Neural cell (in vitro differentiated cells): Measurements from ENCODE around the gene TMEM225. TPM values are rescaled to one million over a fixed set of nuclear protein-coding genes. Genes with fewer than 3 reads are reported as not detected.

Source experiments
- H2AFZ ChIP-seq: fragments of 200-600, 300-800 bp; sonication (generic), shearing (Covaris generic); 2 replicates; pipeline ENCODE4 v1.6.0; 2014; ENCODE audit warnings: low read depth, mild to moderate bottlenecking, antibody characterized with exemption, low read length, moderate library complexity
- H3F3A ChIP-seq: fragments of 200-600 bp; shearing (Covaris generic); 2 replicates; pipeline ENCODE4 v1.6.1; 2016; ENCODE audit warnings: mild to moderate bottlenecking, moderate library complexity, mixed read lengths, antibody characterized with exemption, low read length; ENCODE audit not compliant: insufficient read depth, poor library complexity, severe bottlenecking
- H3K27ac ChIP-seq: fragments of 200-600, 300-800 bp; sonication (generic), shearing (Covaris generic); 2 replicates; pipeline ENCODE4 v1.5.1; 2014; ENCODE audit warnings: mild to moderate bottlenecking, low read length, moderate library complexity
- H3K27me3 ChIP-seq: fragments of 300-800, 200-600 bp; sonication (generic), shearing (Covaris generic); 2 replicates; pipeline ENCODE4 v1.6.0; 2014; ENCODE audit warnings: mild to moderate bottlenecking, low read depth, low read length, moderate library complexity; ENCODE audit not compliant: insufficient read depth
- H3K36me3 ChIP-seq: fragments of 300-800, 200-600 bp; sonication (generic), shearing (Covaris generic); 2 replicates; pipeline ENCODE4 v1.5.1; 2014; ENCODE audit warnings: mild to moderate bottlenecking, antibody characterized with exemption, low read length, moderate library complexity; ENCODE audit not compliant: insufficient read depth
- H3K4me2 ChIP-seq: fragments of 300-800, 200-600 bp; sonication (generic), shearing (Covaris generic); 2 replicates; pipeline ENCODE4 v1.6.0; 2014; ENCODE audit warnings: mild to moderate bottlenecking, low read length
- H3K4me3 ChIP-seq: fragments of 300-800, 200-600 bp; sonication (generic), shearing (Covaris generic); 2 replicates; pipeline ENCODE4 v1.5.1; 2014; ENCODE audit warnings: mild to moderate bottlenecking, low read length, moderate library complexity
- H3K79me2 ChIP-seq: fragments of 200-600 bp; shearing (Covaris generic); replicated peaks from 2 replicates; pipeline ENCODE4 v1.6.0; 2014; ENCODE audit warnings: mild to moderate bottlenecking, low read length, moderate library complexity; ENCODE audit not compliant: insufficient read depth
- H3K9ac ChIP-seq: fragments of 300-800, 200-600 bp; sonication (generic), shearing (Covaris generic); 2 replicates; pipeline ENCODE4 v1.6.1; 2016; ENCODE audit warnings: mild to moderate bottlenecking, low read length, mixed read lengths
- H3K9me2 ChIP-seq: fragments of 200-600 bp; shearing (Covaris generic); 2 replicates; pipeline ENCODE4 v1.6.1; 2016; ENCODE audit warnings: mild to moderate bottlenecking, low read length, mixed read lengths; ENCODE audit not compliant: insufficient read depth
- H3K9me3 ChIP-seq: fragments of 200-600, 300-800 bp; sonication (generic), shearing (Covaris generic); 2 replicates; pipeline ENCODE4 v1.6.1; 2016; ENCODE audit warnings: mild to moderate bottlenecking, mixed run types, low read length, moderate library complexity, mixed read lengths
- H4K20me1 ChIP-seq: fragments of 200-600 bp; shearing (Covaris generic); 2 replicates; pipeline ENCODE4 v1.6.1; 2016; ENCODE audit warnings: mild to moderate bottlenecking, mixed run types; ENCODE audit not compliant: insufficient read depth
- CTCF ChIP-seq: fragments of 450-650 bp; IDR thresholded peaks from 2 replicates; pipeline ENCODE4 v1.5.1; 2014; ENCODE audit warnings: antibody characterized with exemption, mild to moderate bottlenecking, moderate library complexity; ENCODE audit not compliant: poor library complexity, severe bottlenecking
- EP300 ChIP-seq: fragments of 450-650 bp; conservative IDR thresholded peaks from 2 replicates; pipeline ENCODE4 v1.6.1; 2014; ENCODE audit warnings: antibody characterized with exemption, mild to moderate bottlenecking, moderate library complexity; ENCODE audit not compliant: poor library complexity, severe bottlenecking
- EZH2 ChIP-seq: fragments of 200-600, 300-800 bp; shearing (Covaris generic), sonication (generic); IDR thresholded peaks from 2 replicates; pipeline ENCODE4 v1.6.1; 2014; ENCODE audit warnings: antibody characterized with exemption, low read length, borderline replicate concordance, mild to moderate bottlenecking; ENCODE audit not compliant: insufficient read depth, poor library complexity, severe bottlenecking
- MXI1 ChIP-seq: fragments of 450-650 bp; conservative IDR thresholded peaks from 2 replicates; pipeline ENCODE4 v1.6.1; 2014; ENCODE audit warnings: antibody characterized with exemption, mild to moderate bottlenecking; ENCODE audit not compliant: poor library complexity, severe bottlenecking
- POLR2AphosphoS5 ChIP-seq: IDR thresholded peaks from 2 replicates; pipeline ENCODE4 v1.6.1; 2012
- RAD21 ChIP-seq: fragments of 450-650 bp; conservative IDR thresholded peaks from 2 replicates; pipeline ENCODE4 v1.6.1; 2014; ENCODE audit warnings: antibody characterized with exemption, mild to moderate bottlenecking, moderate library complexity
- REST ChIP-seq: IDR thresholded peaks from 2 replicates; pipeline ENCODE4 v1.6.1; 2012; ENCODE audit warnings: borderline replicate concordance
- SMC3 ChIP-seq: fragments of 450-650 bp; conservative IDR thresholded peaks from 2 replicates; pipeline ENCODE4 v1.6.1; 2014; ENCODE audit warnings: antibody characterized with exemption, mild to moderate bottlenecking, moderate library complexity; ENCODE audit not compliant: poor library complexity
- TAF1 ChIP-seq: IDR thresholded peaks from 2 replicates; pipeline ENCODE4 v1.6.1; 2012; ENCODE audit warnings: low read depth
- polyA plus RNA-seq: library from polyadenylated mRNA; depleted of rRNA; stranded (reverse); fragments of >200 nt; gene quantifications from 2 replicates; pipeline ENCODE4 v1.2.3, GENCODE V29; 2014

Gene TMEM225
- polyA plus RNA-seq, 1 donor from 2014 or later = not detected

- Histone ChIP-seq H3K9me3 (no peaks in the 10 kb centered on the region), H3K27ac (no peak overlapping the region), H4K20me1 (no peaks in the 10 kb centered on the region), H3K9me2 (no peaks in the 10 kb centered on the region), H3K79me2 (no peaks in the 10 kb centered on the region), H3K36me3 (no peaks in the 10 kb centered on the region), H3K9ac (no peak overlapping the region), H3K4me3 (no peak overlapping the region), H3K27me3 (no peaks in the 10 kb centered on the region), H3F3A (no peaks in the 10 kb centered on the region), H2AFZ (no peak overlapping the region), H3K4me2 (no peak overlapping the region)
- TF ChIP-seq SMC3 (no peak), REST (no peak), RAD21 (no peak), EP300 (no peak)
Measured at GRCh38 chr11:123852321-123852720, 33.1 kb downstream of the TMEM225 start.

GRCh38 chr11:123851110-123851509, 34.4 kb downstream of the TMEM225 start:
- no peaks in the 10 kb centered on the region for H3K9me3 ChIP-seq
- no peaks in the 10 kb centered on the region for H3K79me2 ChIP-seq
- no peaks in the 10 kb centered on the region for H3F3A ChIP-seq
- no peak overlapping the region for H3K9ac ChIP-seq
- H3K4me2 ChIP-seq = no peak overlapping the region
- no peak overlapping the region for H3K27ac ChIP-seq
- no peak overlapping the region for H2AFZ ChIP-seq
- no peak overlapping the region for H3K4me3 ChIP-seq
- H3K9me2 ChIP-seq = no peaks in the 10 kb centered on the region
- H3K27me3 ChIP-seq = no peaks in the 10 kb centered on the region
- no peaks in the 10 kb centered on the region for H4K20me1 ChIP-seq
- no peaks in the 10 kb centered on the region for H3K36me3 ChIP-seq
- TF ChIP-seq RAD21 = no peak

- H4K20me1 ChIP-seq = no peaks in the 10 kb centered on the region
- TF ChIP-seq SMC3 = no peak
- no peak for TF ChIP-seq TAF1
- TF ChIP-seq CTCF = no peak
- TF ChIP-seq EZH2 = no peak
- TF ChIP-seq RAD21 = no peak
- no peak for TF ChIP-seq REST
- TF ChIP-seq POLR2AphosphoS5 = no peak
- TF ChIP-seq EP300 = no peak
- TF ChIP-seq MXI1 = no peak
- H3K9me3 ChIP-seq = no peaks in the 10 kb centered on the region
- H3F3A ChIP-seq = no peaks in the 10 kb centered on the region
- H2AFZ ChIP-seq = no peak overlapping the region
- H3K4me3 ChIP-seq = no peak overlapping the region
- no peak overlapping the region for H3K27ac ChIP-seq
- H3K27me3 ChIP-seq = no peaks in the 10 kb centered on the region
- no peak overlapping the region for H3K9ac ChIP-seq
- no peaks in the 10 kb centered on the region for H3K9me2 ChIP-seq
- H3K36me3 ChIP-seq = no peaks in the 10 kb centered on the region
- no peaks in the 10 kb centered on the region for H3K79me2 ChIP-seq
- H3K4me2 ChIP-seq = no peak overlapping the region
Measured at GRCh38 chr11:123841174-123841573, 44.3 kb downstream of the TMEM225 start.
